T-helper 22 cell (primary cell): Measurements from ENCODE around the gene FAM174B.
"Not testable (repeated sequence)": the region's sequence is repeated elsewhere in the genome, so short reads cannot be mapped to it uniquely, and the experiment has no call there.

Source experiments
- DNase-seq: peaks from one replicate; pipeline ENCODE4 v3.0.0-alpha.2; 2020; ENCODE audit warnings: low read depth

FAM174B gene

GRCh38 chr15:92617549-92618520 lies 37.7 kb downstream of the FAM174B start:
- DNase-seq = no peak

GRCh38 chr15:92616621-92617548 lies 38.7 kb downstream of the FAM174B start:
- no peak for DNase-seq

GRCh38 chr15:92614791-92615785 lies 40.5 kb downstream of the FAM174B start:
- DNase-seq = no peak

GRCh38 chr15:92614301-92614700 lies 41.3 kb downstream of the FAM174B start:
- DNase-seq = no peak

GRCh38 chr15:92613841-92614240 lies 41.7 kb downstream of the FAM174B start:
- DNase-seq = no peak

- DNase-seq = no peak
These were observed 42.7 kb downstream of the FAM174B start for GRCh38 chr15:92612891-92613290.

- no peak for DNase-seq
These were observed 43.4 kb downstream of the FAM174B start for GRCh38 chr15:92611995-92612745.

- DNase-seq = no peak
These were observed 44.4 kb downstream of the FAM174B start for GRCh38 chr15:92611150-92611549.

GRCh38 chr15:92610101-92610520 lies 45.5 kb downstream of the FAM174B start:
- no peak for DNase-seq

- DNase-seq = no peak
These were observed 46.5 kb downstream of the FAM174B start for GRCh38 chr15:92608866-92609700.

GRCh38 chr15:92606836-92607150 lies 48.8 kb downstream of the FAM174B start:
- not testable (repeated sequence) for DNase-seq

- no peak for DNase-seq
These were observed 49.3 kb downstream of the FAM174B start for GRCh38 chr15:92606126-92606835.

GRCh38 chr15:92605225-92605944 lies 50.2 kb downstream of the FAM174B start:
- DNase-seq = no peak

GRCh38 chr15:92603743-92604470 lies 51.7 kb downstream of the FAM174B start:
- no peak for DNase-seq

GRCh38 chr15:92603278-92603677 lies 52.3 kb downstream of the FAM174B start:
- DNase-seq = no peak

- DNase-seq = no peak
These were observed 53.3 kb downstream of the FAM174B start for GRCh38 chr15:92602267-92602593.

GRCh38 chr15:92601592-92602266 lies 53.8 kb downstream of the FAM174B start:
- DNase-seq = no peak
